ENCODE results near the gene NFIB.
A peak's percentile ranks its signal among the peaks of the same experiment; 100 is the strongest.

The NFIB gene

DNA sequence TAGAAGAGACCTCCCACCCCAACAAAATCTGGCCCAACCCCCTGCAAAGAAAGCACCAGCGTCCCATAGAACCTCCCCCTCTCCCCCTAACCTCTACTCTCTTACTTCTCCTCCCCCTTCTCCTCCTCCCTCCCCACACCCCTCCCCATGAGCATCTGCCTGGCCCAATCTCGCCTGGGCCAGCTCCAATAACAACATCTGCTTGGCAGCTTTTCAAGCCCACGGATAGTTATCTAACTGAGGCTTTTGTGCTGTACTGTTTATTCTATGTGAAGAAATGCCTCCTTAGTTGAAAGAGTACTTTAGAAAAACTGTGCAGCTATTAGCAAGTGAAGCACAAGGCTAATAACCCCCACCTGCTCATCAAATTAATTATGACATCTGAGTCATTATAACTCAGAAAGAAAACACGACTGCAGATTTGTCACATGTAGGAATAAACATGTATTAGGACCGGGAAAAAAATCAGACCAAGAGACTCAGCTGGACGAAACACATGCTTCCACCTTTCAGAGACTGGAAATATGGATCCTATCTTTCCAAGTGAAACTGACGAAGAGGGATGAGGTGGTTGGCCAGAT lies 42.8 kb downstream of the NFIB start:
- DNase-seq = peak; percentile 76

DNA sequence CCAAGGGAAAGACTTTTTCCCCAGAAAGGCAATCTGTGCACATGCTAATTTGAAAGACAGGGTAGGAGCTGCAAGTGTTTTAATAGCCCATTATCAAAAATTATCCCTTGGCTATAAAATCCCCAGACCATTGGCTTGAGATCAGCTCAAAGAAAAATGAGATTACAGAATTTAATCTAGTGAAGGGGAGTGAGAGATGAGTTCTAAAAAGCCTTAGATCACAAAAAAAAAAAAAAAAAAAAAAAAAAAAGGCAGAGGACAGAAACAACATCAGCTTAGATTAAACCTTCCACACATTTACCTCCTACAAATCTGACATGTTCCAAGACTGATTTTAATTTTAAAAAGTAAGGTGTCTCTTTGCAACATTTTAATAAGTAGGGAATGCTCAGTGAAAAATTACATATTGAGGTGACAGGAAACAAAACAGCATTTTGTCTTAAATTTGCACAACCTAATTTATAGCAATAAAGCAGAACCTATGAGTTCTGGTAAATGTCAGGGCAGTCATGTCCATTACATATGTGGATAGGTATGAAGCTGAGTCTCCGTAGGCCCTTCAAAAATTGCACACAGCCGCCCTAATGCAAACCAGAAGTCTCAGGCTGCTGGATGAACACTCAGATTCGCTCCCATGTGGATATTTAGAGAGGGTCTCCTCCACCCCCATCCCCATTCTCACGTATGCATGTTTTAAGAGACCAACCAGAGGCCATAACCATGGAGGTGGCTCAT lies 43.4 kb downstream of the NFIB start:
- no peak for DNase-seq

DNA sequence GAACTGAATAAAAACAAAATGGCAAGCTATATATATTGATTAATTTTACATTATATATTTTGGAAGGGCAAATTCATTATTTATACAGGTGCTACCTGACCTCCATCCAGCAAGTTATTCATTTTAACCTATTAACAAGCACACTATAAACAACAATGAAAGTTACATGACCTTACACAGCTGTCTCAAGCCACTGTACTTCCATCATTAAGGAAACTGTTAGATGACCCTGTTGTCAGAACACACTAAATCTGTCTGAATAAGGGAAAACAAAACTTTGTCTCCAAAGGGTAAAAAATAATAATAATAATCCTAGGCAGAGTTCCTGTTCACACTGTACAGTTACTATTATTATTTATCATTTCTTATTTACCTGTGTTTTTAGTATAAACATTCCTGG lies 44.0 kb downstream of the NFIB start:
- DNase-seq = no peak

DNA sequence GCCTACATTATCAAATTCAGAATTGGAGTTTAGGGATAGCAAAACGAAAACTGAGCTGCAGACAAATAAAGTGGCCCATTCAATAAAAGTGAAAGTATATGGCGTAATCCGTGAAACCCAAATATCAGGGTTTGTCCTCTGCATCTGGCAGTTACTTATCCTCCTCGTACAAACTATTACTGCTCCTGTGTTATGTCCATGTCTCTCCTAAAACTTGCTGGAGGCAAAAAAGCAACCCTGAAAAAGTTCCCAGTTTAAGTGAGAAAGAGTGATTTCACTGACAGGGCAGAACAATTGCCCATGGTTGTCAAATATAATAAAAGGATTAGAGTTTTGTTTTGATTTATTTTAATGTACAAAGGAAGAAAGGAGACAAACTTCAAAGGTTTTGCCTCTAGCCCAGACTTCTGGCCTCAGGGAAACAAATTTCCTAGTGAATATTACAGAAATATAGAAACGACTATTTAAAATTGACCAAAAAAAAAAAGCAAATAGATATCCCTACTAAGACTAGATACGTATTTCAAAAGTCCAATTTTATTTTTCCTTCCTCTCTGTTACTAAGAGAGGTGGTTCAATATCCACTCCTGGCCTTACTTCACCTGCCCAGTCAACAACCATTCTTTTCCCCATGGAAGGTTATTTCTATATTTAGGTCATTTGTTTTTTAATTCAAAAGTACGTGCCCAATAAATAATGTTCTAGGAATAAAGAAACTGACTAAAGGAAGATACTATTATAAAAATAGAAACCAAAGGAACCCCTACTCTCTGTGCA lies 50.0 kb downstream of the NFIB start:
- DNase-seq = no peak

DNA sequence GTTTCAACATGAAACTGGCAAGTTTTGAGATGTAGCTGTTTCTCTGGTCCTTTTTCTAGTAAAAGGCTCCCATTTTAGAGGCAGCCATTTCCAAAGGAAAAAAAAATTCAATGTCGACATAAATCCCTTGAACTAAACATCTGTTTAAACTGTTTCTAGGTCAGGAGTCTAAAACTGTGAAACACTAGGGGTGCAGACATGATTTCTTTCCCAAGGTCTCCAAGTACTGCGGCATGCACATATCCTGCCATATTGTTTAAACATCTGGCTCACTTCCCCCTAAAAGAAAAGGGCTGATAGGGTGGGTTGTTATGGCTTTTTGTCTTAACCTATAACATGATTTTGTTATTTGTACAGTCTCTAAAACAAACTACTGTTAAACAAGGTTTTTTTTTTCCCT lies 51.1 kb downstream of the NFIB start:
- DNase-seq = no peak

DNA sequence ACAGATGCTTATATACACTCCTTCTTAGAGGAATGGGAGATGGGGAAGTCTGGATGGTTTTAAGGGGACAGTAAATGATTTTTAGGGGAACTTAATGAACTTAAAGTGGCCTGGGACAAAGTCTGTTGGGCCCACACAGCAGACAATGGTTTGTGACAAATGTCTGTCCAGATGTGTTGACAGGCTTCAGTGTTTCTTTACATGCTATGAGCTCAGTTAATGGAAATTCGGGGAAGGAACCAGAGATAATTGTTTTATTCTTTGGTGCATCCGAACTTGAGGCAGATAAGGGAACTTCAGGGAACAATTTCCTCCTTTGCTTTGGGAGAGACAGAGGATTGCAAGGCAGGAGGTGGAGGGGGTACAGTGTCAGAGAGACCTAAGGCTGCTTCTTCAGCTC lies 52.3 kb downstream of the NFIB start:
- DNase-seq = no peak

DNA sequence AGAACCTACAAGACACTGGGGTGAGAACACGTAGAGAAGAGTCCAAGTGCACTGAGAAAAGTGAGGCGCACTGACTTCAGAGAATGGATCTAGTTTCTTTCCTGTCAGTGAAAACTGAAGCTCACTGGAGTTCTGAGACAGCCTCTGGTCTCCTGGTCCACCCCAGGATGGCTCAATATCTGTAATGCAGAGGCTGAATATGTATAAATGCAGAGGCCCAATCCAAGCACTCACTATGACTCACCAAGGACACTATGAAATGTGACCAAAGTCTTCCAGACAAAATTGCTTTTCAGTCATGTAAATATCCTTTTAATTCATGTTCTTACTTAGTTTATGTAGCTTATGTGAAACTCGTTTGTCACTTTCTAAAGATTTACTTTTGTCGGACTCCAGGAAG lies 53.8 kb downstream of the NFIB start:
- DNase-seq = no peak

DNA sequence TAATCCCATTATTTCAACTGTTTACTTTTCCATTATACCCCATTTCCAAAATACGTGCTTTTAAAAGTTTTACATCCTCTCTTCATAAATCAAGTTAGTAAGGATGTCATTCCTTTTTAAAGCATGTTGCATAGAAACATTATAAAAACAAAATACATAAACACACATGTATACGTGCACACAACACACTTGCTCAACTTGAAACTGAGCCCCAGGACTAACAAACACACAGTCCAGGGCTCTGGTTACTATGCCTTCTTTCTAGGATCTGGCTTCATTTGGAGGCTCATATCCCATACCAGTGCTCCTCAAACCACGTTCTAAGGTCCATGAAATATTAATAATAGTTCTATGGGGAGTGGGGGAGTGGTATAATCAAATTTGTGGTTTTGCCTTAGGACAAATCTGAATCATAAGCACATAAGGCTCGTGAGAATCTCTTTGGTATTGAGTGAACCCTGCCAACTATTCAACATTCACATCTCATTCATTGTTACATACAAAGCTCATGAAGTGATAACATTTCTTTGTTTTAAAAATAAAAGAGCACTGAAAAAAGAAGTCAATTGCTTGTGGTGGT lies 55.2 kb downstream of the NFIB start:
- no peak for DNase-seq

DNA sequence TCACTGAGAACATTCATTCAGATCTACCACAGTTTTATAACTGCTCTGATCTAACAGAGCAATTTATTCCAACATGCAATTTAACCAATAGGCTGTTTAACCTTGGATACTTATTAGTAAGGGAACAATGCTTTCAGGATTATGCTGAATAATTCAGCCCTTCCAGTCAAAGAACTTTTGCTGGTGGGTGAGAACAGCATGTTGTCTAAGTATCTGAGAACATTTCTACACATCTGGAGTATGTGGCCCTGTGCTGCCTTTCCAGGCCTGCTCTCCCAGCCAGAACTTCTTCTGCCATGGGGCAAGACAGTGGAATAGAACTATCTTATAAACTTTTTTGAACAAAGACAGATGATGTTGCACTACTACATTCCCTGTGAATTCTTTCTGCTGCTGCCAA lies 55.8 kb downstream of the NFIB start:
- DNase-seq = no peak

DNA sequence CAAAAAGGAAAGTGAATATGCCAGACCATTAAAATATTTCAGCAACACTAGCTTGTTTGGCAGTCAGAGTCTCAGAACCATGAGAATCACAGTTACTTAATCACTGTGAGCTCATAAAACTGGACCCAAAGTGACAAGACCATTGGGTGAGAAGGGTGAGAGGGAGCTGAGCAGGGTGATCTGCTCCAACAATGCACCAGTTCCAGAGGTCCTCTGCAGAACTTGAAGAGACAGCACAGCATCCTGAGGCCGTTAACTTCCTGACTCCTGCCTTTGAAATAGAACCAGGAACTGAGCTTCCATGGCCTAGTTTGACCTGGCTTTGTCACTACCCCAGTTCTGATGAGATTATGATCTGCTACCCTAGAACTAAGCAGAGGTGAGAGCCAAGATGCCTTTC lies 57.4 kb downstream of the NFIB start:
- no peak for DNase-seq

DNA sequence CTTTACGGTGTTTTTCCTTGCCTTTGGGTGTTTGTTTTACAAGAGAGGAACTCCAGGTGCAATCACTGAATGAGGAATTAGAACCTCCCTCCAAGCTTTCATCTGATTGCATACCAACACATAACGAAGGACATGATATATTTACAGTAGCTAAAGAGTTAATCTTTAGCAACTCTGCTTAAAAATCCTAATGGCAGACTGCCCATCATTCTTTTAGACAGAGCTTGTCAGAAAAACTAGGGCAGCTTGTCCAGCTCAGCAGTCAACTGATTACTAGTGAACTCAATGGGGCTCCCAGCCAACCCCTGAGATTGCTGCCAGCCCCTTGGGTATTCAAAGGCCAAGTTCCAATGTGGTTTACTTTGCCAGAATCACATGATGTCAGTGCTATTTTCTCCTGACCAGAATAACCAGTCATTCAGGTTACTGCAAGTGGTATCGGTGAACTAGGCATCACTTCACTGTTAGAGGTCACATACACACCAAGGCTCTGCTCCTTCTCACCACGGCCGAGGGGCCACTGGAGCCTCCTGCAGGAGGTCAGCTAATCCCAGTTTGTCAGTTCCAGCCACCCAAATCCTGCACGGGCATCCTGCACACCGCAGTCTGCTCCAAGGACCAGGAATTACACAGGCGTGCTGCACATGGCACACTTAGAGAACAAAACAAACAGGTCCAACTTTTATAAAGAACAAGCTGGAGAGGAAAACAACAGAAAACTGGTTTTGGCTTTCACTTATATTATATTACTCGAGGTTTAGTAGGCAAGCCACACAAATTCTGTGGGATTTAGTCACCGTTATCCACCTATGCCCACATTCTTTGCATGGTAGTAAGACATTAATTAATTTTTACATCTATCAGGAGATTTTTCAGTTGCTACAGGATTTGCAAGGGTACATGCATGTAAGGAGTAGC lies 62.5 kb downstream of the NFIB start:
- DNase-seq = peak; percentile 71

DNA sequence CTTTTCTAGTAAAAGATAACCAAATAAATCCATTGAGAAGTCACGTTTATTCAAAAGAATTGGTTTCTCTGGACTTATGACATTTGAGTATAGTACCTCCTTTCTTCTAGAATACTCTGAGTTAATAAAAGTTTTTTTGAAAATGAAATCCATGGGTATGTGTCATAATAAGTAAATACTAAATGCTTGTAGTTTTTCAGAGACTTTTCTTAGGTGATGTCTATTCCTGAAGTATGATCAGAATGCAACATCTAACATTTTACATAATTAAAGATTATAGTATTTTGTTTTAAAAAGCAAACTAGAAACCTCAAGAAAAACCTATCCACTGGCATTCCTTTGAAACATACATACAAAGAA lies 63.2 kb downstream of the NFIB start:
- no peak for DNase-seq

DNA sequence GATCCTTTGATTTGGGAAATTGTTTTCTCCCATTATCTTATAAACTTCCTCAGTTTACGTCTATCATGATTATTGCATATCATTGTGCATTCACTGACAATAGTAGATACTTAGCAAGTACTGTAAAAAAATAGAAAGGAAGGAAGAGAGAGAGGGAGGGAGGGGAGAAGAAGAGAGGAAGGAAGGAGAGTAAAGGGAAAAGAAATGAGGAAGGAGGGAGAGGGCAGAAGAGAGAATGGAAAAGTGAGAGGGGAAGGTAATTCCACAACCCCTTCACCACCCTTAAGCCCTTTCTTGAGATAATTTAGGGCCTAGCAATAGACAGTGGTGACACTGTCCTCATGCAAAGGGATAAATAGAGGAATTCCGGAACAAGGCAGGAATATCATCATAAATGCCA lies 64.4 kb downstream of the NFIB start:
- DNase-seq = no peak

DNA sequence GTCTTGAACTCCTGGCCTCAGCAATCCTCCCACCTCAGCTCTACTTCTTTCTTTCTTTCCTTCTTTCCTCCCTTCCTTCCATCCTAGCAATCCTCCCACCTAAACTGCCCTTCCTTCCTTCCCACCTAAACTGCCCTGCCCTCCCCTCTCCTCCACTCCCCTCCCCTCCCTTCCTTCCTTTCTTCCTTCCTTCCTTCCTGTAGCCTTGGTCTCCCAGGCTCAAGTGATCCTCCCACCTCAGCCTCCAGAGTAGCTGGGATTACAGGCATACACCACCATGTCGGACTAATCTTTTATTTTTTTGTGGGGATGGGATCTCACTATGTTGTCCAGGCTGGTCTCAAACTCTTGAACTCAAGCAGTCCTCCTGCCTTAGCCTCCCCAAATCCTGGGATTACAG lies 65.8 kb downstream of the NFIB start:
- no peak for DNase-seq

DNA sequence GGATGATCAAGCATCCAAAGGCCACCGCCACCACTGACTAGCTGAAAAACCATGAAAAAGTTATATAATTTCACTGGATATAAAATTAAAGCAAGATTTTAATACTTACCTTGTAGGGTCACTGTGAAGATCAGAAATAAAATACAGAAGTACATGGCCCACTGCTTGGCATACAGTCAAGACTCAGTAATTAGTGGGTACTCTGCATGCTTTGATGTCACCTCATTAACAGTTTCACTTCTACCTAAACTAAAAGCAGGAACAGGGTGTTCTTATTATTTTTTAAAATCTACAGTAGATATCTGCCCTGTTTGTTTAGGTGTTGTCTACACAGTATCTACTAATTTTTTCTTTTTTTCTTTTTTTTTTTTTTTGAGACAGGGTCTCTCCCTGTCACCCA lies 66.4 kb downstream of the NFIB start:
- DNase-seq = no peak

DNA sequence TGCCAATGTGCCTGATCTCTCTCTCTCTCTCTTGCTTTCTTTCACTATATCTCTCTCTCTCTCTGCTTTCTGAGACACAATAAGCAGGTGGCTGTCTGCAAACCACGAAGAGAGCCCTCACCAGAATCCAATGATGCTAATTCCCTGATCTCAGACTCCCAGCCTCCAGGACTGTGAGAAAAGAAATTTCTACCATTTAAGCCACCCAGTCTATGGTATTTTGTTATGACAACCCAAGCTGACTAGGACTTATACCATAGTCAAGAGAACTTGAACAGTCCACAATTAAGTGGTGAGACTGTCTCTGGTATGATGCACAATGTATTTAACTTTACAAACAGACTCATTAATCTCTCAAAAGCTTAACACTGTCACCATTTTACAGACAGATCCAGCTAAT lies 67.0 kb downstream of the NFIB start:
- DNase-seq = no peak

DNA sequence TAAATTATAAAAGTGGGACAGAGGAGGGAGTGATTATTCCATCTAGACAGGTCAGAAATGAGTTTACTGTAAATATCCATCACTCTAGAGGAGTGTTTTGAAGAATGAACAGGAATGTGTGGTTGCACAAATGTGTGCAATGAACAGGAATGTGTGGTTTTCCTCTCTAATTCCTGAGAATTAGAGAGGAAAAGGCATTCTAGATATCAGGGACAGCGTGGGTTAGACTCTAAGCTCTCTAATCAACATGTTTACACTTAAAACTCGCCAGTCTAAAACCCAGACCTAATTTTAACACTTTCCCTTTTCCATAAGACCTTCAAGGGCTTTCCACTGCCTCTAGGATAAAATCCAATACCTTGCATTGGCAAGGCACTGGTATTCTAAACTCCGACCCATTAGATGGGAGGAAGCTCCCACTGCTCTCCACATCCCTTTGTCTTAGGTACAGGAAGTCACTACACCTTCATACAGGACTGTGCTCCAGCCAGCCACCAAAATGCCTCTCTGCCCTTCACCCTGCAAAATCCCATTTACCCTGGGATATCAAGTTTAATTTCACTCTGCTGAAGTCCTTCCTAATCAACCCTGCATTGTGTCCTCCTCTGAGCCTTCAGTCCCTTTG lies 67.9 kb downstream of the NFIB start:
- no peak for DNase-seq

DNA sequence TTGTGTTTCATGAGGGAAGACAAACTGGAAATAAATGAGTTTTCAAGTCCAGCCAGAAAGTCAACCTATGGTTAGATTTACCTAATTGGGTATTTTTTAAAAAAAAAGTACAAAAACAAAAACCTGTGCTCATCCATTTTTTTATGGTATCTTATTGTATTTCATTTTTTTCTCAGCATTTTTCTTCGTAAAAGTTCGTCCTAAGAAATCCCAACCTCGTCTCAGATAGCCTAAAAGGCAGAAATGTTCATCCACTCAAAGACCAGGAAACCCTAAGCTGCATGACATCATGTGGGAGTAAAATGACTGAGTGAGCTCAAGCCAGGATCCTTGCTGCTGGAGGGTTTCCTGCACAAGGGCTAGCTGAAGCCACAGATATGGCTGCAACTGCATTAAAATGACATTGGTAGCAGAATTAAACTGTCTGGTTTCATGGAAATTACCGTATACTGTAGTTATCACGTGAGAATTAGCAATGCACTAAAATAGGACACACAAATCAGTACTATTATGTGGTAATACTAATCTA lies 70.4 kb downstream of the NFIB start:
- no peak for DNase-seq

DNA sequence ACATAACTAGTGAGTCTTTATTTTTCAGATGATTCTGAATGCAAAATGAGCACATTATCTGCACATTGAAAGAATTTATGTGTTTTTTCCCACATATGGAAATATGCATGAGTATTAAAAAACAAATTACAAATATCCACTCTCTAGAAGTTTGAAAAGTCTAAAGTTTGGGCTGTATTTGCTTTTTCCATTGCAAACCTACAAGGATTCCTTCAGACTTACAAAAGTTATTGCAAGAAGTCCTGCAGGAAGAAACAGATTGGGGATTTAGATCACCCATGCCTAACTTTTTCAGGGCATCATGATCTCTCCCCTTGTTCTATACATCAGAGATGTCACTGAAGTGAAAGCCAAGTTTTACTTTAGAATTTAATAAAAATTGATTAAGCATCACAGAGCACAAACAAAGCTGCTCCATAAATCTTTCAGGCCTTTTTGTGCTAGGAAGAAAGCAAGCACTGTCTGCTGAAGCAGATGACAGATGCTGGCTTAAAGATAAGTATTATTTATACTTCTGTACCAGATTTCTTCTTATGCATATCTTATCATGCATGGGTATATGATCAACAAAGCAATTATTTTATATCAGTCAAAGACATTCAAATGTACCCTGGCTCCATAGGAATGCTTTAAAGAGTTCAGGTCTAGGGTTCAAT lies 71.7 kb downstream of the NFIB start:
- no peak for DNase-seq

DNA sequence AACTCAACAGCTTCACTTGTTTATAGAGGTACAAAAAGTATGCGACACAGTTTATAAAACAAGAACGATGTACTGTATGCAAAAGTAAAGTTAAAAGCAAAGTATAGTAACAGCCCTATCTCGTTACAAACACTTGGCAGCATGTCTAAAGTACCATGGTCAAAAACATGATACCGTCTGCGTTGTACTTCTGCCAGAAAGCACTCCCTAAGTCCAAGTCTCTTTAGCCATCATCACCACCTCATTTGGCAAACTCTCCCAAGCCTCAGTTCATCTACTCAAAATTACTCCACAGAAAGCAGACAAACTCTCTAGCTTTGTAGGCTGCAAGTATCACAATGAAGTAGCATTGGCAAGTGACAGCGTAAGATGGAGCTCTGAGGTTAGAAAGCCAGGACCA lies 73.4 kb downstream of the NFIB start:
- no peak for DNase-seq

DNA sequence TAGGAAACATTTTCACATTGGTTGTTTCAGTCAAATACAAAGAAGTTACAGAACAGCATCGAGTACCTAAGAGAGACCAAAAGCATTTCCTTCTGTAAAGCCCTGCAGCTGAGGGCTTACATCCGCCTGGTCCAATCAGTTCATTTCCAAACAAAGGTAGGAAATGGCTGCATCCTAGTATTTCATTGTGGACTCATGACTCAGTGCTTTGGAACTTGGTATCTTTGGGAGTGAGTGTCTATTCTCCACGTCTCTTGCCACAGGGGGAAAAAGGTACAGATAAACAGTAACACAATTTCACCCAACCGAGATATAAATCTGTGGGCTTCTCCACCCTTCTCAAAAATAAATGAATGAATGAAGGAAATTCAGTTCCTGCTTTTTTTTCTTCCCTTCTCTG lies 75.4 kb downstream of the NFIB start:
- DNase-seq = no peak

DNA sequence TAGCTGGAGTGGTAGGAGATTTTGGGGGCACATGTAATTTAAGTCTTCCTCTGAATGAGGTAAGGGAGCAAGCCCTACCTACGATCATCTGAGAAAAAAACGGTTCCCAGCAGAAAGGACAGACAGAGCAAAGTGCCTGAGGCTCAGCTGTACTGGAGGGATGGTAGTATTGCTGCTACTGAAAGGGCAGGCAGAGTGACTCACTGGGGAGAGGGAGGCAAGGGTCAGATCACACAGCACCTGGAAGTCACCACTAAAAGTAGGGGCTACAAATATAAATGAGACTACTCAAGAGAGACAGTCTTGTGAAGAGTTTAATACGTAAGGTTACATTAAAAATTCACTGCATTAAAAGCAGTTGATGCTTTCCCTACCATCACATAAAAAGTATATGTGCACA lies 75.9 kb downstream of the NFIB start:
- DNase-seq = no peak
